GM18498 (cell line): ENCODE data around the gene FOXD4L4.
"Not testable (repeated sequence)": the region's sequence is repeated elsewhere in the genome, so short reads cannot be mapped to it uniquely, and the experiment has no call there.

ENCODE experiments used
- ATAC-seq: cut with Tn5 transposase; IDR thresholded peaks from one replicate; pipeline ENCODE4 v1.9.1; 2021; ENCODE audit warnings: mild to moderate bottlenecking, moderate library complexity; ENCODE audit not compliant: unreplicated experiment

FOXD4L4 gene

DNA sequence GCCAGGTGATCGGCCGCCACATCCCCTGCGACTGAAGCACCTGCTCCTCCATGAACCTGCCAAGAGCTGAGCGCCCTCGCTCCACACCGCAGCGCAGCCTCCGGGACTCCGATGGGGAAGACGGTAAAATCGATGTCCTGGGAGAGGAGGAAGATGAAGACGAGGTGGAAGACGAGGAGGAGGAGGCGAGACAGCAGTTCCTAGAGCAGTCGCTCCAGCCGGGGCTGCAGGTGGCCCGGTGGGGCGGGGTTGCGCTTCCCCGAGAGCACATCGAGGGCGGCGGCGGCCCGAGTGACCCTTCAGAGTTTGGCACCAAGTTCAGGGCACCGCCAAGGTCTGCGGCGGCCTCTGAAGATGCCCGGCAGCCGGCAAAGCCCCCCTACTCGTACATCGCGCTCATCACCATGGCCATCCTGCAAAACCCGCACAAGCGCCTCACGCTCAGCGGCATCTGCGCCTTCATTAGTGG lies at the start of gene FOXD4L4:
Gene FOXD4L4, plus strand, starts transcription at position 51 of the 469 bp plus-strand sequence. Its CDS starts 0 bp downstream, at position 51.
- not testable (repeated sequence) for ATAC-seq

- ATAC-seq = not testable (repeated sequence)
Measured at GRCh38 chr9:65703550-65703949, 33.4 kb upstream of the FOXD4L4 start.

DNA sequence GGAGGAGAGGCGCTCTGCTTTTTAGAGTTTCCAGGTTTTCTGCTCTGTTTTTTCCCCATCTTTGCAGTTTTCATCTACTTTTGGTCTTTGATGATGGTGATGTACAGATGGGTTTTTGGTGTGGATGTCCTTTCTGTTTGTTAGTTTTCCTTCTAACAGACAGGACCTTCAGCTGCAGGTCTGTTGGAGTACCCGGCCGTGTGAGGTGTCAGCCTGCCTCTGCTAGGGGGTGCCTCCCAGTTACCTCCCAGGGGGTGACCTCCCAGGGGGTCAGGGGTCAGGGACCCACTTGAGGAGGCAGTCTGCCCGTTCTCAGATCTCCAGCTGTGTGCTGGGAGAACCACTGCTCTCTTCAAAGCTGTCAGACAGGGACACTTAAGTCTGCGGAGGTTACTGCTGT lies 22.5 kb upstream of the FOXD4L4 start:
- ATAC-seq = not testable (repeated sequence)

DNA sequence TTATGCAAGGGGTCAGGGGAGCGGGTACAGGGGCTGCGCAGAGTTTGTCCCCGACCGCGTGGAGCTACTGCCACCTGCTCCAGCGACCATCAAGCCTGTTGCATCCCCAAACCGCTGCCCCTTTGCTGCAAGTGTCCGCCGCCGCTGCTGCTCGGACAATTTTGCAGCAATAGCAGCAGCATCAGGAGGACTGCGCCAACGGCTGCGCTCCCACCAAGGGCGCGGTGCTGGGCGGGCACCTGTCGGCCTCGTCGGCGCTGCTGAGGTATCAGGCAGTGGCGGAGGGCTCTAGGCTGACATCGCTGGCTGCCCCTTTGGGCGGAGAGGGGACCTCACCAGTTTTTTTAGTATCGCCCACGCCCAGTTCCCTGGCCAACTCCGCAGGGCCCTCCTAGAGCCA lies 1.2 kb downstream of the FOXD4L4 start:
- ATAC-seq = not testable (repeated sequence)
